Neural cell (in vitro differentiated cells): Measurements from ENCODE around the gene OST4. TPM values are rescaled to one million over a fixed set of nuclear protein-coding genes. Genes with fewer than 3 reads are reported as not detected.
"Not testable (repeated sequence)": the region's sequence is repeated elsewhere in the genome, so short reads cannot be mapped to it uniquely, and the experiment has no call there.

ENCODE experiments used
- H2AFZ ChIP-seq: fragments of 200-600, 300-800 bp; sonication (generic), shearing (Covaris generic); 2 replicates; pipeline ENCODE4 v1.6.0; 2014; ENCODE audit warnings: low read depth, mild to moderate bottlenecking, antibody characterized with exemption, low read length, moderate library complexity
- H3F3A ChIP-seq: fragments of 200-600 bp; shearing (Covaris generic); 2 replicates; pipeline ENCODE4 v1.6.1; 2016; ENCODE audit warnings: mild to moderate bottlenecking, moderate library complexity, mixed read lengths, antibody characterized with exemption, low read length; ENCODE audit not compliant: insufficient read depth, poor library complexity, severe bottlenecking
- H3K27ac ChIP-seq: fragments of 200-600, 300-800 bp; sonication (generic), shearing (Covaris generic); 2 replicates; pipeline ENCODE4 v1.5.1; 2014; ENCODE audit warnings: mild to moderate bottlenecking, low read length, moderate library complexity
- H3K27me3 ChIP-seq: fragments of 300-800, 200-600 bp; sonication (generic), shearing (Covaris generic); 2 replicates; pipeline ENCODE4 v1.6.0; 2014; ENCODE audit warnings: mild to moderate bottlenecking, low read depth, low read length, moderate library complexity; ENCODE audit not compliant: insufficient read depth
- H3K36me3 ChIP-seq: fragments of 300-800, 200-600 bp; sonication (generic), shearing (Covaris generic); 2 replicates; pipeline ENCODE4 v1.5.1; 2014; ENCODE audit warnings: mild to moderate bottlenecking, antibody characterized with exemption, low read length, moderate library complexity; ENCODE audit not compliant: insufficient read depth
- H3K4me2 ChIP-seq: fragments of 300-800, 200-600 bp; sonication (generic), shearing (Covaris generic); 2 replicates; pipeline ENCODE4 v1.6.0; 2014; ENCODE audit warnings: mild to moderate bottlenecking, low read length
- H3K4me3 ChIP-seq: fragments of 300-800, 200-600 bp; sonication (generic), shearing (Covaris generic); 2 replicates; pipeline ENCODE4 v1.5.1; 2014; ENCODE audit warnings: mild to moderate bottlenecking, low read length, moderate library complexity
- H3K79me2 ChIP-seq: fragments of 200-600 bp; shearing (Covaris generic); replicated peaks from 2 replicates; pipeline ENCODE4 v1.6.0; 2014; ENCODE audit warnings: mild to moderate bottlenecking, low read length, moderate library complexity; ENCODE audit not compliant: insufficient read depth
- H3K9ac ChIP-seq: fragments of 300-800, 200-600 bp; sonication (generic), shearing (Covaris generic); 2 replicates; pipeline ENCODE4 v1.6.1; 2016; ENCODE audit warnings: mild to moderate bottlenecking, low read length, mixed read lengths
- H3K9me2 ChIP-seq: fragments of 200-600 bp; shearing (Covaris generic); 2 replicates; pipeline ENCODE4 v1.6.1; 2016; ENCODE audit warnings: mild to moderate bottlenecking, low read length, mixed read lengths; ENCODE audit not compliant: insufficient read depth
- H3K9me3 ChIP-seq: fragments of 200-600, 300-800 bp; sonication (generic), shearing (Covaris generic); 2 replicates; pipeline ENCODE4 v1.6.1; 2016; ENCODE audit warnings: mild to moderate bottlenecking, mixed run types, low read length, moderate library complexity, mixed read lengths
- H4K20me1 ChIP-seq: fragments of 200-600 bp; shearing (Covaris generic); 2 replicates; pipeline ENCODE4 v1.6.1; 2016; ENCODE audit warnings: mild to moderate bottlenecking, mixed run types; ENCODE audit not compliant: insufficient read depth
- EP300 ChIP-seq: fragments of 450-650 bp; conservative IDR thresholded peaks from 2 replicates; pipeline ENCODE4 v1.6.1; 2014; ENCODE audit warnings: antibody characterized with exemption, mild to moderate bottlenecking, moderate library complexity; ENCODE audit not compliant: poor library complexity, severe bottlenecking
- EZH2 ChIP-seq: fragments of 200-600, 300-800 bp; shearing (Covaris generic), sonication (generic); IDR thresholded peaks from 2 replicates; pipeline ENCODE4 v1.6.1; 2014; ENCODE audit warnings: antibody characterized with exemption, low read length, borderline replicate concordance, mild to moderate bottlenecking; ENCODE audit not compliant: insufficient read depth, poor library complexity, severe bottlenecking
- MXI1 ChIP-seq: fragments of 450-650 bp; conservative IDR thresholded peaks from 2 replicates; pipeline ENCODE4 v1.6.1; 2014; ENCODE audit warnings: antibody characterized with exemption, mild to moderate bottlenecking; ENCODE audit not compliant: poor library complexity, severe bottlenecking
- POLR2AphosphoS5 ChIP-seq: IDR thresholded peaks from 2 replicates; pipeline ENCODE4 v1.6.1; 2012
- RAD21 ChIP-seq: fragments of 450-650 bp; conservative IDR thresholded peaks from 2 replicates; pipeline ENCODE4 v1.6.1; 2014; ENCODE audit warnings: antibody characterized with exemption, mild to moderate bottlenecking, moderate library complexity
- REST ChIP-seq: IDR thresholded peaks from 2 replicates; pipeline ENCODE4 v1.6.1; 2012; ENCODE audit warnings: borderline replicate concordance
- SMC3 ChIP-seq: fragments of 450-650 bp; conservative IDR thresholded peaks from 2 replicates; pipeline ENCODE4 v1.6.1; 2014; ENCODE audit warnings: antibody characterized with exemption, mild to moderate bottlenecking, moderate library complexity; ENCODE audit not compliant: poor library complexity
- TAF1 ChIP-seq: IDR thresholded peaks from 2 replicates; pipeline ENCODE4 v1.6.1; 2012; ENCODE audit warnings: low read depth
- polyA plus RNA-seq: library from polyadenylated mRNA; depleted of rRNA; stranded (reverse); fragments of >200 nt; gene quantifications from 2 replicates; pipeline ENCODE4 v1.2.3, GENCODE V29; 2014
- TF ChIP-seq, protein P1 (sequence below): fragments of 450-650 bp; IDR thresholded peaks from 2 replicates; pipeline ENCODE4 v1.5.1; 2014; ENCODE audit warnings: antibody characterized with exemption, mild to moderate bottlenecking, moderate library complexity; ENCODE audit not compliant: poor library complexity, severe bottlenecking

OST4 gene
- polyA plus RNA-seq, 1 donor from 2014 or later: 263 TPM

- no peak overlapping the region for H3K9ac ChIP-seq
- H3K27ac ChIP-seq: no peak overlapping the region
- H2AFZ ChIP-seq: no peak overlapping the region
- peaks cover 19% of the 10 kb centered on the region for H3K27me3 ChIP-seq
- no peaks in the 10 kb centered on the region for H3F3A ChIP-seq
- no peak overlapping the region for H3K4me3 ChIP-seq
- H3K79me2 ChIP-seq: no peaks in the 10 kb centered on the region
- no peaks in the 10 kb centered on the region for H3K9me3 ChIP-seq
- no peaks in the 10 kb centered on the region for H3K9me2 ChIP-seq
- no peaks in the 10 kb centered on the region for H3K36me3 ChIP-seq
- no peak overlapping the region for H3K4me2 ChIP-seq
- TF ChIP-seq SMC3: no peak
- no peak for TF ChIP-seq TAF1
- TF ChIP-seq, protein P1, sequence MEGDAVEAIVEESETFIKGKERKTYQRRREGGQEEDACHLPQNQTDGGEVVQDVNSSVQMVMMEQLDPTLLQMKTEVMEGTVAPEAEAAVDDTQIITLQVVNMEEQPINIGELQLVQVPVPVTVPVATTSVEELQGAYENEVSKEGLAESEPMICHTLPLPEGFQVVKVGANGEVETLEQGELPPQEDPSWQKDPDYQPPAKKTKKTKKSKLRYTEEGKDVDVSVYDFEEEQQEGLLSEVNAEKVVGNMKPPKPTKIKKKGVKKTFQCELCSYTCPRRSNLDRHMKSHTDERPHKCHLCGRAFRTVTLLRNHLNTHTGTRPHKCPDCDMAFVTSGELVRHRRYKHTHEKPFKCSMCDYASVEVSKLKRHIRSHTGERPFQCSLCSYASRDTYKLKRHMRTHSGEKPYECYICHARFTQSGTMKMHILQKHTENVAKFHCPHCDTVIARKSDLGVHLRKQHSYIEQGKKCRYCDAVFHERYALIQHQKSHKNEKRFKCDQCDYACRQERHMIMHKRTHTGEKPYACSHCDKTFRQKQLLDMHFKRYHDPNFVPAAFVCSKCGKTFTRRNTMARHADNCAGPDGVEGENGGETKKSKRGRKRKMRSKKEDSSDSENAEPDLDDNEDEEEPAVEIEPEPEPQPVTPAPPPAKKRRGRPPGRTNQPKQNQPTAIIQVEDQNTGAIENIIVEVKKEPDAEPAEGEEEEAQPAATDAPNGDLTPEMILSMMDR: no peak
- no peak for TF ChIP-seq MXI1
- TF ChIP-seq RAD21: no peak
- no peak for TF ChIP-seq EZH2
- TF ChIP-seq REST: no peak
- no peak for TF ChIP-seq POLR2AphosphoS5
- TF ChIP-seq EP300: no peak
- H4K20me1 ChIP-seq: no peaks in the 10 kb centered on the region
Observed at GRCh38 chr2:27115519-27115918, 44.1 kb upstream of the OST4 start.

DNA sequence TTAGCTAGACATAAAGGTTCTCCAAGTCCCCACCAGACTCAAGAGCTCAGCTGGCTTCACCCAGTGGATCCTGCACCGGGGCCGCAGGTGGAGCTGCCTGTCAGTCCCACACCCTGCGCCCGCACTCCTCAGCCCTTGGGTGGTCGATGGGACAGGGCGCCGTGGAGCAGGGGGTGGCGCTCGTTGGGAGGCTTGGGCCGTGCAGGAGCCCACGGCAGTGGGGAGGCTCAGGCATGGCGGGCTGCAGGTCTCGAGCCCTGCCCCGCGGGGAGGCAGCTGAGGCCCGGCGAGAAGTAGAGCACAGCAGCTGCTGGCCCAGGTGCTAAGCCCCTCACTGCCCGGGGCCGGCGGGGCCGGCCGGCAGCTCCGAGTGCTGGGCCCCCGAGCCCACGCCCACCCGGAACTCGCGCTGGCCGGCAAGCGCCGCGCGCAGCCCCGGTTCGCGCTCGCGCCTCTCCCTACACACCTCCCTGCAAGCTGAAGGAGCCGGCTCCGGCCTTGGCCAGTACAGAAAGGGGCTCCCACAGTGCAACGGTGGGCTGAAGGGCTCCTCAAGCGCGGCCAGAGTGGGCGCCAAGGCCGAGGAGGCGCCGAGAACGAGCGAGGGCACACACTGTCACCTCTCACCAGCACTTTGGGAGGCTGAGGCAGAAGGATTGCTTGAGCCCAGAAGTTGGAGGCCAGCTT lies 40.1 kb upstream of the OST4 start:
- not testable (repeated sequence) for H3K9ac ChIP-seq, H3K27me3 ChIP-seq, H3F3A ChIP-seq, H3K4me2 ChIP-seq, H3K4me3 ChIP-seq, H3K27ac ChIP-seq, H4K20me1 ChIP-seq, H3K79me2 ChIP-seq, H3K9me2 ChIP-seq, H2AFZ ChIP-seq, H3K9me3 ChIP-seq, H3K36me3 ChIP-seq

DNA sequence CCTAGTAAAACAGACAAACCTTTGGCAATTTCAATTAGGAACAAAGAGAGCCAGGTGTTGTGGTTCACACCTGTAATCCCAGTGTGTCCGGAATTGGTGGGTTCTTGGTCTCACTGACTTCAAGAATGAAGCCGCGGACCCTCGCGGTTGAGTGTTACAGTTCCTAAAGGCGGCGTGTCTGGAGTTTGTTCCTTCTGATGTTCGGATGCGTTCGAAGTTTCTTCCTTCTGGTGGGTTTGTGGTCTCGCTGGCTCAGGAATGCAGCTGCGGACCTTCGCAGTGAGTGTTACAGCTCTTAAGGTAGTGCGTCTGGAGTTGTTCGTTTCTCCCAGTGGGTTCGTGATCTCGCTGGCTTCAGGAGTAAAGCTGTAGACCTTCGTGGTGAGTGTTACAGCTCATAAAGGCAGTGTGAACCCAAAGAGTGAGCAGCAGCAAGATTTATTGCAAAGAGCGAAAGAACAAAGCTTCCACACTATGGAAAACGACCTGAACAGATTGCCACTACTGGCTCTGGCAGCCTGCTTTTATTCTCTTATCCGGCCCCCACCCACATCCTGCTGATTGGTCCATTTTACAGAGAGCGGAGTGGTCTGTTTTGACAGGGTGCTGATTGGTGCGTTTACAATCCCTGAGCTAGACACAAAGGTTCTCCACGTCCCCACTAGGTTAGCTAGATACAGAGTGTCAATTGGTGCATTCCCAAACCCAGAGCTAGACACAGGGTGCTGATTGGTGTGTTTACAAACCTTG lies 39.3 kb upstream of the OST4 start:
- H4K20me1 ChIP-seq, H3K4me3 ChIP-seq, H2AFZ ChIP-seq, H3K36me3 ChIP-seq, H3K9me2 ChIP-seq, H3K9me3 ChIP-seq, H3K79me2 ChIP-seq, H3K27me3 ChIP-seq, H3K4me2 ChIP-seq, H3F3A ChIP-seq, H3K27ac ChIP-seq, H3K9ac ChIP-seq: not testable (repeated sequence)
